Progenitor cell of endocrine pancreas (in vitro differentiated cells): ENCODE data around the gene GNS. TPM values are rescaled to one million over a fixed set of nuclear protein-coding genes. Genes with fewer than 3 reads are reported as not detected.

Experiments used
- DNase-seq: peaks from one replicate; pipeline ENCODE4 v3.0.0; 2021; ENCODE audit warnings: low spot score; ENCODE audit not compliant: unreplicated experiment
- H3K27ac Mint-ChIP-seq: 2 replicates; pipeline ENCODE4 v1.8.0; 2021; ENCODE audit warnings: mild to moderate bottlenecking, moderate library complexity, mixed read lengths
- H3K27me3 Mint-ChIP-seq: 2 replicates; pipeline ENCODE4 v1.8.0; 2021; ENCODE audit warnings: mixed read lengths
- H3K36me3 Mint-ChIP-seq: 2 replicates; pipeline ENCODE4 v1.8.0; 2022; ENCODE audit warnings: mixed read lengths; ENCODE audit not compliant: insufficient read depth
- H3K4me1 Mint-ChIP-seq: 2 replicates; pipeline ENCODE4 v1.8.0; 2021; ENCODE audit warnings: low read depth, mixed read lengths
- H3K4me3 Mint-ChIP-seq: 2 replicates; pipeline ENCODE4 v1.8.0; 2021; ENCODE audit warnings: low read depth, mild to moderate bottlenecking, moderate library complexity, mixed read lengths
- H3K9me3 Mint-ChIP-seq: 2 replicates; pipeline ENCODE4 v1.8.0; 2021; ENCODE audit warnings: low read depth, mixed read lengths
- total RNA-seq: library from RNA; stranded (reverse); gene quantifications from 2 replicates; pipeline ENCODE4 v1.2.1, GENCODE V29; 2021
- TF ChIP-seq, protein P1 (sequence below): fragments of 200-600 bp; sonication (generic); IDR thresholded peaks from one replicate; pipeline ENCODE4 v1.5.0; 2021; ENCODE audit warnings: antibody characterized with exemption, mild to moderate bottlenecking; ENCODE audit not compliant: unreplicated experiment

Gene GNS
- total RNA-seq, 1 donor from 2014 or later: 78.8 TPM

DNA sequence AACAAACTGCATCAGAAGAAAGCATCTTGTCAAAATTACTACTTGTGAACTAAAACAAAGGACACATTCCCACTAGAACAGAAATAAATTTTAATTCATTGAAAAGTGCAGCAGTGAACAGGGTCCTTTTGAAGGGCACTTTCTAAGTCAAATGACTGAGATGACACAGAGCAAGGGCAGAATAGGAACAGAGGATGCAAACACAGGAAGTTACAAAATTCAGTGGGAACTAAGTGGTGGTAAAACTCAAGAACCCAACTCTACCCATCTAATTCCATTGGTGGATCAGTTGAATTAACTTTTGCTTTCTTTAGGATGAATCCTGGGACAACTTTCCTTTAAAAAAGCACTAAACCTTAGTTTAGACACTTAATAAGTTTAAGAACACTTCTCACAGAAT, 45.8 kb downstream of the GNS start:
- H3K9me3 Mint-ChIP-seq: no peaks in the 10 kb centered on the region
- no peak overlapping the region for H3K27ac Mint-ChIP-seq
- no peaks in the 10 kb centered on the region for H3K27me3 Mint-ChIP-seq
- DNase-seq: no peak
- no peak overlapping the region for H3K4me3 Mint-ChIP-seq
- H3K36me3 Mint-ChIP-seq: peaks cover 18% of the 10 kb centered on the region
- TF ChIP-seq, protein P1, sequence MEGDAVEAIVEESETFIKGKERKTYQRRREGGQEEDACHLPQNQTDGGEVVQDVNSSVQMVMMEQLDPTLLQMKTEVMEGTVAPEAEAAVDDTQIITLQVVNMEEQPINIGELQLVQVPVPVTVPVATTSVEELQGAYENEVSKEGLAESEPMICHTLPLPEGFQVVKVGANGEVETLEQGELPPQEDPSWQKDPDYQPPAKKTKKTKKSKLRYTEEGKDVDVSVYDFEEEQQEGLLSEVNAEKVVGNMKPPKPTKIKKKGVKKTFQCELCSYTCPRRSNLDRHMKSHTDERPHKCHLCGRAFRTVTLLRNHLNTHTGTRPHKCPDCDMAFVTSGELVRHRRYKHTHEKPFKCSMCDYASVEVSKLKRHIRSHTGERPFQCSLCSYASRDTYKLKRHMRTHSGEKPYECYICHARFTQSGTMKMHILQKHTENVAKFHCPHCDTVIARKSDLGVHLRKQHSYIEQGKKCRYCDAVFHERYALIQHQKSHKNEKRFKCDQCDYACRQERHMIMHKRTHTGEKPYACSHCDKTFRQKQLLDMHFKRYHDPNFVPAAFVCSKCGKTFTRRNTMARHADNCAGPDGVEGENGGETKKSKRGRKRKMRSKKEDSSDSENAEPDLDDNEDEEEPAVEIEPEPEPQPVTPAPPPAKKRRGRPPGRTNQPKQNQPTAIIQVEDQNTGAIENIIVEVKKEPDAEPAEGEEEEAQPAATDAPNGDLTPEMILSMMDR: no peak
- H3K4me1 Mint-ChIP-seq: no peaks in the 10 kb centered on the region

DNA sequence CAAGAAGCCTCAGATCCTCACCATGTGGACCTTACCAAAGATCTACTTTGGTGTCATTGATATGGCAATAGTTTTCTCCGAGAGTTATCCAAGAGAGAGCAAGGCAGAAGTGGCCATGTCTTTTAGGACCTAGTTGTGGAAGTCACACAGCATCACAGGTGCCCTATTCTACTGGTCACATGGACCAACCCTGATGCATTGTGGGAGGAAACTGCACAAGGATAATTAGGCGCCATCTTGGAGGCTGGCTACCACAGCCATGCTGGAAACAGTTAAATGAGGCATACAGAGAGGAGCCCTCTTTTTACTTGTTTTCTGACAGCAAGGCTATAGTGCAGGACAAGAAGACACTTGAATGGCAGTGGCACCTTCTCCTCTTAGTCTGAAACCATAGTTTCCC, 49.8 kb downstream of the GNS start:
- H3K36me3 Mint-ChIP-seq: peaks cover 5% of the 10 kb centered on the region
- no peak overlapping the region for H3K27ac Mint-ChIP-seq
- no peak for DNase-seq
- H3K9me3 Mint-ChIP-seq: no peaks in the 10 kb centered on the region
- TF ChIP-seq, protein P1: no peak
- H3K4me1 Mint-ChIP-seq: no peaks in the 10 kb centered on the region
- H3K27me3 Mint-ChIP-seq: no peaks in the 10 kb centered on the region
- H3K4me3 Mint-ChIP-seq: no peak overlapping the region

DNA sequence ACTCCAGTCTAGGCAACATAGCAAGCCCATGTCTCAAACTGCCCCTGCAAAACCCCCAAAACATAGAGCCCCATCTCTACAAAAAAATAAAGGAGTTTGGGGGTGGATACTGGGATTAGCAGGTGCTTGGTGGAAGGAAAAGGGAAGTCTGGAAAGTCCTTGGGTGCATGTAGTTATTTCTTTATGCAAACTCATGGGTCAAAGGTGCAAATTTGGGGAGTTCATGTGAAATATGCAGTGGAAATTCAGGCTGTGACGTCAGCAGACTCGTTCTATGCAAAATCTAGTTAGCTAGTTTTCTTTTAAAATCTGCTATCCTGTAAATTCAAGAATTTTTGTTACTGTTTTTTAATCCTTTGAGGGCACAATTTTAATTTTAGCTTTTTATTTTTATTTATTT, 51.3 kb downstream of the GNS start:
- TF ChIP-seq, protein P1: no peak
- no peak overlapping the region for H3K4me3 Mint-ChIP-seq
- H3K9me3 Mint-ChIP-seq: no peaks in the 10 kb centered on the region
- H3K27ac Mint-ChIP-seq: no peak overlapping the region
- H3K4me1 Mint-ChIP-seq: no peaks in the 10 kb centered on the region
- H3K36me3 Mint-ChIP-seq: peaks cover 1% of the 10 kb centered on the region
- no peak for DNase-seq
- no peaks in the 10 kb centered on the region for H3K27me3 Mint-ChIP-seq

DNA sequence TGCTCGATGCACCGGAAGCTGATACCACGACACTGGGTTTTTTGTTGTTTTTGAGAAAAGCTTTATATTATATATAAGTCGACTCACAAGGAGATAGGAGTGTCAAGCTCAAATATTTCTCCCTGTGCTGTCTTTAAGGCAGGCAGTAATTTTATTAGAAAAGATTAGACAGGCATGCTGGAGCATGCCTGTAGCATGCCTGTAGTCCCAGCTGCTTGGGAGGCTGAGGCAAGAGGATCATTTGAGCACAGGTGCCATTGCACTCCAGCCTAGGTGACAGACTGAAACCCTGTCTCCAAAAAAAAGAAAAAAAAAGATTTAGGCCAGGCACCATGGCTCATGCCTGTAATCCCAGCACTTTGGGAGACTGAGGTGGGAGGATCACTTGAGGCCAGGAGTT, 51.8 kb downstream of the GNS start:
- Mint-ChIP-seq H3K27ac (no peak overlapping the region), H3K4me1 (no peaks in the 10 kb centered on the region), H3K4me3 (no peak overlapping the region), H3K27me3 (no peaks in the 10 kb centered on the region), H3K9me3 (no peaks in the 10 kb centered on the region), H3K36me3 (peaks cover 1% of the 10 kb centered on the region)
- DNase-seq: no peak
- TF ChIP-seq, protein P1: no peak

DNA sequence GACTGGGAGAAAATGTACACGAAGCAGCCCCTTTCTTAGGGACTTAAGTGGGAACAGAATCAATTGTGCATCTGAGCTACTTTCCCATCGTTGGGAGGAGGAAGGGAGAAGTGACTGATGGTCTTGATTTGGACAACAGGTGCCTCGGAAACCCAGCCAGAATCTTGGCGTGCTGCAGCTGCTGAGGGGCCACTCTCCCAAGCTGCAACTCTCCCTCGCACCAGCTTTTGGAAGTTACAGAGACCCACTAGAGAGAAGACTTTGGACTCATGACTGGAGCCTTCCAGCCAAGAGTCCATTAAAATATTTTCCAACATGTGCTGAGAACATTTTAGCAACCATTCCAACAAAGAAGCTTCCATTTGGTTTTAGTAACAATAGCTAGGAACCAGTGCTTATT, 52.3 kb downstream of the GNS start:
- Mint-ChIP-seq H3K27ac (no peak overlapping the region), H3K9me3 (no peaks in the 10 kb centered on the region), H3K4me1 (no peaks in the 10 kb centered on the region), H3K4me3 (no peak overlapping the region), H3K27me3 (no peaks in the 10 kb centered on the region), H3K36me3 (no peaks in the 10 kb centered on the region)
- DNase-seq: no peak
- TF ChIP-seq, protein P1: no peak
